GM12872 (cell line): Measurements from ENCODE around the gene SPNS2.
A peak's percentile ranks its signal among the peaks of the same experiment; 100 is the strongest.

Experiments
- CTCF ChIP-seq: IDR thresholded peaks from 3 replicates; pipeline ENCODE4 v1.5.1; 2011; ENCODE audit warnings: low read depth, mild to moderate bottlenecking, low read length, moderate library complexity; ENCODE audit not compliant: insufficient read depth

The SPNS2 gene

GRCh38 chr17:4507361-4508111, 8.9 kb downstream of the SPNS2 start:
- TF ChIP-seq CTCF, result no peak

GRCh38 chr17:4508207-4508606, 9.5 kb downstream of the SPNS2 start:
- TF ChIP-seq CTCF, result no peak

- peak; percentile 22; the same call in 1 of the 3 replicates for TF ChIP-seq CTCF
Observed at GRCh38 chr17:4509401-4509800, 10.7 kb downstream of the SPNS2 start.

- TF ChIP-seq CTCF, result no peak
Observed at GRCh38 chr17:4509923-4510617, 11.4 kb downstream of the SPNS2 start.

- no peak for TF ChIP-seq CTCF
Observed at GRCh38 chr17:4510618-4510941, 11.9 kb downstream of the SPNS2 start.

- TF ChIP-seq CTCF, result no peak
Observed at GRCh38 chr17:4511199-4511932, 12.7 kb downstream of the SPNS2 start.

- no peak for TF ChIP-seq CTCF
Observed at GRCh38 chr17:4512156-4513112, 13.8 kb downstream of the SPNS2 start.
